H1 (cell line): Measurements from ENCODE around the gene LRBA.

Experiments used
- CBX5 ChIP-seq: fragments of 300-800, 300-1000 bp; sonication (generic); IDR thresholded peaks from 2 replicates; pipeline ENCODE4 v1.7.1; 2016; ENCODE audit warnings: antibody characterized with exemption, low read length, low read depth
- CEBPB ChIP-seq: IDR thresholded peaks from 2 replicates; pipeline ENCODE4 v1.6.1; 2012; ENCODE audit warnings: low read depth, low read length
- CHD1 ChIP-seq: IDR thresholded peaks from 2 replicates; pipeline ENCODE4 v1.6.1; 2012; ENCODE audit warnings: low read depth, low read length, improper control_type of control experiment
- CTCF ChIP-seq, 3 experiments: IDR thresholded peaks; 1 replicate in 2 of 3; 2 replicates in 1 of 3; pipeline versions ENCODE4 v1.5.1 to v1.6.1; 2011; ENCODE audit warnings: low read length in 3 of 3, mild to moderate bottlenecking in 3 of 3, inconsistent platforms in 2 of 3, low read depth in 1 of 3, moderate library complexity in 1 of 3; ENCODE audit not compliant: insufficient read depth in 1 of 3; ENCODE audit errors: control extremely low read depth in 1 of 3
- EP300 ChIP-seq, 2 experiments: IDR thresholded peaks; 1 replicate in 1 of 2; 2 replicates in 1 of 2; pipeline ENCODE4 v1.6.1; 2011 to 2012; ENCODE audit warnings: low read depth in 2 of 2, low read length in 2 of 2, mild to moderate bottlenecking in 2 of 2, borderline replicate concordance in 1 of 2, inconsistent platforms in 1 of 2, moderate library complexity in 1 of 2
- HDAC6 ChIP-seq: IDR thresholded peaks from one replicate; pipeline ENCODE4 v1.7.1; 2012; ENCODE audit warnings: low read depth, mild to moderate bottlenecking, inconsistent platforms, low read length, moderate library complexity
- POLR2A ChIP-seq, 2 experiments: IDR thresholded peaks; 1 replicate in 1 of 2; 2 replicates in 1 of 2; pipeline ENCODE4 v1.6.1; 2011; ENCODE audit warnings: low read depth in 2 of 2, low read length in 2 of 2, mild to moderate bottlenecking in 2 of 2; ENCODE audit errors: control extremely low read depth in 1 of 2
- SAP30 ChIP-seq: fragments of 300-600 bp; sonication (generic); IDR thresholded peaks from 2 replicates; pipeline ENCODE4 v1.7.1; 2012; ENCODE audit warnings: low read length, moderate library complexity, mild to moderate bottlenecking, inconsistent platforms; ENCODE audit not compliant: insufficient read depth, insufficient replicate concordance
- SUZ12 ChIP-seq: fragments of 200-600 bp; sonication (generic); IDR thresholded peaks from 2 replicates; pipeline ENCODE4 v1.6.1; 2012; ENCODE audit warnings: mild to moderate bottlenecking, inconsistent platforms, low read length, moderate library complexity, mixed read lengths
- TBP ChIP-seq: IDR thresholded peaks from 2 replicates; pipeline ENCODE4 v1.6.1; 2011; ENCODE audit warnings: low read depth, low read length, improper control_type of control experiment

GRCh38 chr4:150779707-150780106 lies 235.4 kb downstream of the LRBA start:
- no peak for TF ChIP-seq CHD1
- no peak for TF ChIP-seq HDAC6
- no peak for TF ChIP-seq CTCF (IDR thresholded peaks at IDR 0.05; ENCODE audit: control extremely low read depth in 1 of 3, insufficient read depth in 1 of 3, low read depth in 1 of 3, low read length in 3 of 3)
- no peak for TF ChIP-seq POLR2A (IDR thresholded peaks at IDR 0.05; ENCODE audit: control extremely low read depth in 1 of 2, low read depth in 2 of 2, low read length in 2 of 2)
- no peak for TF ChIP-seq EP300 (IDR thresholded peaks at IDR 0.05; ENCODE audit: borderline replicate concordance in 1 of 2, low read depth in 2 of 2, low read length in 2 of 2)
- TF ChIP-seq CBX5 = no peak
- no peak for TF ChIP-seq SAP30
- no peak for TF ChIP-seq TBP
- no peak for TF ChIP-seq CEBPB
- TF ChIP-seq SUZ12 = no peak
